BE2C (cell line): ENCODE results near the gene MRPL55.

Experiments used
- DNase-seq: peaks from one replicate; pipeline ENCODE4 v3.0.0-alpha.2; 2020
- H3K27me3 ChIP-seq: fragments of 250-450 bp; sonication (Bioruptor Pico); 2 replicates; pipeline ENCODE4 v1.5.1; 2020; ENCODE audit warnings: mild to moderate bottlenecking
- H3K36me3 ChIP-seq: fragments of 250-450 bp; sonication (Bioruptor Pico); 2 replicates; pipeline ENCODE4 v1.5.1; 2020; ENCODE audit warnings: mild to moderate bottlenecking
- H3K4me1 ChIP-seq: fragments of 250-450 bp; sonication (Bioruptor Pico); 2 replicates; pipeline ENCODE4 v1.5.1; 2020
- H3K4me3 ChIP-seq: 2 replicates; pipeline ENCODE4 v1.5.1; 2011; ENCODE audit warnings: low read depth, low read length
- H3K9me3 ChIP-seq: fragments of 250-450 bp; sonication (Bioruptor Pico); 2 replicates; pipeline ENCODE4 v1.5.1; 2020
- CTCF ChIP-seq: IDR thresholded peaks from 2 replicates; pipeline ENCODE4 v1.5.1; 2012; ENCODE audit warnings: mild to moderate bottlenecking, low read depth, low read length

Gene MRPL55

GRCh38 chr1:228144993-228145343 is 35.9 kb upstream of the MRPL55 start:
- Histone ChIP-seq H3K4me3 (no peak overlapping the region), H3K9me3 (no peaks in the 10 kb centered on the region), H3K4me1 (peaks cover 17% of the 10 kb centered on the region), H3K27me3 (no peaks in the 10 kb centered on the region), H3K36me3 (peaks cover 6% of the 10 kb centered on the region)
- peak; percentile 3 for DNase-seq
- no peak for TF ChIP-seq CTCF

GRCh38 chr1:228144193-228144992 is 35.3 kb upstream of the MRPL55 start:
- DNase-seq: no peak
- H3K4me3 ChIP-seq: no peak overlapping the region
- H3K27me3 ChIP-seq: no peaks in the 10 kb centered on the region
- no peak for TF ChIP-seq CTCF
- H3K9me3 ChIP-seq: no peaks in the 10 kb centered on the region
- H3K4me1 ChIP-seq: peaks cover 11% of the 10 kb centered on the region
- peaks cover 6% of the 10 kb centered on the region for H3K36me3 ChIP-seq

GRCh38 chr1:228143480-228144192 is 34.5 kb upstream of the MRPL55 start:
- no peaks in the 10 kb centered on the region for H3K27me3 ChIP-seq
- H3K36me3 ChIP-seq: peaks cover 6% of the 10 kb centered on the region
- H3K4me3 ChIP-seq: no peak overlapping the region
- DNase-seq: peak; percentile 5
- H3K9me3 ChIP-seq: no peaks in the 10 kb centered on the region
- H3K4me1 ChIP-seq: peaks cover 6% of the 10 kb centered on the region; the same call in 1 of the 2 replicates
- no peak for TF ChIP-seq CTCF

GRCh38 chr1:228142701-228143136 is 33.6 kb upstream of the MRPL55 start:
- Histone ChIP-seq H3K9me3 (no peaks in the 10 kb centered on the region), H3K4me1 (peaks cover 6% of the 10 kb centered on the region; the same call in 1 of the 2 replicates), H3K27me3 (no peaks in the 10 kb centered on the region), H3K4me3 (no peak overlapping the region), H3K36me3 (peaks cover 6% of the 10 kb centered on the region)
- no peak for TF ChIP-seq CTCF
- DNase-seq: no peak

GRCh38 chr1:228142155-228142691 is 33.1 kb upstream of the MRPL55 start:
- H3K36me3 ChIP-seq: peaks cover 6% of the 10 kb centered on the region
- peak; percentile 8 for DNase-seq
- no peak for TF ChIP-seq CTCF
- H3K9me3 ChIP-seq: no peaks in the 10 kb centered on the region
- H3K27me3 ChIP-seq: no peaks in the 10 kb centered on the region
- peaks cover 6% of the 10 kb centered on the region; the same call in 1 of the 2 replicates for H3K4me1 ChIP-seq
- H3K4me3 ChIP-seq: peak overlapping the region; percentile 95
